ENCODE data around the gene PRKCD. TPM values are rescaled to one million over a fixed set of nuclear protein-coding genes. Genes with fewer than 3 reads are reported as not detected.

Gene PRKCD
- total RNA-seq: 78.4 TPM
- long read RNA-seq, transcript PRKCD-201 (19 exons, 2,680 nt): minor isoform, 33 of 210 reads
- long read RNA-seq, transcript PRKCD-202 (18 exons, 2,810 nt): major isoform, 59 of 210 reads
- long read RNA-seq, partial matches to known transcripts: 31 of 210 reads
- long read RNA-seq, other reads (novel, unspliced or antisense): 87 of 210 reads

DNA sequence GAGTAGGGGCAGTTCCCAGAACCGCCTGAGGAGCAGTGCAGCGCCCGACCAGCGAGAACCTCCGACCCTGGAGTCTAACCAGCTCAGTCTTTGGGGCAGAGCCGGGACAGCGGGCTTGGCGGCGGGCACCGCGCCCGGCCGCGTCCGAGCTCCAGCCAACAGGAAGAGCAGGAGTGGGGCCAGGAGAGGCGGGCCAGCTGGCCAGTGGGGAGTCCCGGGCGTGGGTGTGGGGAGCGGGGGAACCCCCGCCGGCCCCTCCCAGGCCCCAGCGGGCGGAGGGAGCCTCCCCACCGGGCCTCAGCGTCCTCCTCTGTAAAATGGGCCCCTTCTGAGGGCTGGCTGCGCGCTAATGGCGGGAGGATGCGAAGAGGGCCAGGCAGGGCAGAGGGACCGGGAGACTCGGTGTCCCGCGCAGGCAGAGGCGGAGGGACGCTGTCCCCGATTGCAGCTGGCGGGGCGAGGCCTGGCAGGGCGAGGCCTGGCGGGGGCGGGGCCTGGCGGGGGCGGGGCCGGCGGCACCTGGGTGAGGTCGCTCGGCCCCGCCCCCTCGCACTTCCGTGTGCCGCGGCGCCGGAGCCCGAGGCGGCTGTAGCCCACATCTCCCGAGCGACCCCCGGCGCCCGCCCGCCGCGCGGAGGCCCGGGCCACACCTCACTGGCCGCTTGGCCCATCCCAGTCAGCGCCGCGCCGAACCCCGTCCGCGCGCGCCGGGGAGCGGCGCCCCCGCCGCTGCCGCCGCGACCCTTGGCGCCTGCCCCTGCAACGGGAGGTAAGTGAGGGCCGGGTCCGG is at the start of gene PRKCD:
PRKCD (plus strand) TSS at position 550 of the 790 bp plus-strand sequence. CDS start 17,214 bp downstream, outside the sequence.
- H3K27ac ChIP-seq: peak within 1 kb of the TSS; percentile 90
- intact Hi-C loops (cut with DNase I): no loop called here
- no peaks in the 10 kb centered on the region for H3K9me3 ChIP-seq
- H3K4me3 ChIP-seq: peak within 1 kb of the TSS; percentile 82
- no peaks in the 10 kb centered on the region for H3K27me3 ChIP-seq
- H3K4me1 ChIP-seq: peaks cover 50% of the 10 kb centered on the region
- H3K36me3 ChIP-seq: no peaks in the 10 kb centered on the region
- TF ChIP-seq CTCF (IDR thresholded peaks at IDR 0.05): peak; percentile 65
- ATAC-seq (peak; percentile 85), DNase-seq (peak; percentile 94)

DNA sequence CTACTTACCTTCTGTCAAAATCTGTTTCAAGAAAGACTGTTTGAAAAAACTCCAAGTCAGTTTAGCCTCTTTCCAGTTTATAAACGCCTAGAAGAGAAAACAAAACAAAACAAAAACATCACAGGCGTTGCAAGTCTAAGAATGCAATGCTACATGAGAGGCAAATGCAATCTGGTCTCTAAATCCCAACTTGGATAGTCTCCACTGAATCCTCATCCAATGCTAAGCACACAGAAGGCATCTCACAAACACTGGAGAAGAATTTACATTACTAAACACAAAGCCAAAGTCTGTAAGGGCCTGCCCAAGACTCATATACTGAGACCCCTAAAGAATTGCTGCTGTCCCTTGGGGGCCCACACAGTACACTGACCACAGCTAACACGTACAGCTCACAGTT is 49.2 kb upstream of the PRKCD start:
- ATAC-seq: no peak
- H3K4me3 ChIP-seq: no peak overlapping the region
- DNase-seq: no peak

GRCh38 chr3:53113293-53114010 is 47.6 kb upstream of the PRKCD start:
- peaks cover 7% of the 10 kb centered on the region for H3K4me1 ChIP-seq
- no peaks in the 10 kb centered on the region for H3K27me3 ChIP-seq
- H3K4me3 ChIP-seq: no peak overlapping the region
- peak; percentile 23 for DNase-seq
- intact Hi-C loops (cut with DNase I): loop anchor here (2.0 kb wide), 1 partner anchor 83 kb away; no protein-coding TSS in a partner anchor
- no peak for ATAC-seq
- no peak overlapping the region for H3K27ac ChIP-seq
- no peaks in the 10 kb centered on the region for H3K9me3 ChIP-seq
- H3K36me3 ChIP-seq: peaks cover 53% of the 10 kb centered on the region
- no peak for TF ChIP-seq CTCF (IDR thresholded peaks at IDR 0.05)

More for the DNA sequence above, 49.2 kb upstream of the PRKCD start:
- Histone ChIP-seq H3K4me1 (peaks cover 7% of the 10 kb centered on the region), H3K9me3 (no peaks in the 10 kb centered on the region), H3K27me3 (no peaks in the 10 kb centered on the region), H3K27ac (no peak overlapping the region), H3K36me3 (peaks cover 37% of the 10 kb centered on the region)
- TF ChIP-seq CTCF (IDR thresholded peaks at IDR 0.05): no peak
- intact Hi-C loops (cut with DNase I): no loop called here

GRCh38 chr3:53114011-53114400 is 47.0 kb upstream of the PRKCD start:
- no peaks in the 10 kb centered on the region for H3K9me3 ChIP-seq
- ATAC-seq (peak; percentile 86), DNase-seq (peak; percentile 75)
- peaks cover 7% of the 10 kb centered on the region for H3K4me1 ChIP-seq
- H3K36me3 ChIP-seq: peaks cover 59% of the 10 kb centered on the region
- peak; percentile 96 for TF ChIP-seq CTCF (IDR thresholded peaks at IDR 0.05)
- no peaks in the 10 kb centered on the region for H3K27me3 ChIP-seq
- no peak overlapping the region for H3K4me3 ChIP-seq
- no peak overlapping the region for H3K27ac ChIP-seq
- intact Hi-C loops (cut with DNase I): loop anchor here (2.0 kb wide), 1 partner anchor 83 kb away; no protein-coding TSS in a partner anchor

- H3K27me3 ChIP-seq: no peaks in the 10 kb centered on the region
- ATAC-seq (peak; percentile 24), DNase-seq (no peak)
- no peak for TF ChIP-seq CTCF (IDR thresholded peaks at IDR 0.05)
- intact Hi-C loops (cut with DNase I): loop anchor here (2.0 kb wide), 1 partner anchor 82 kb away; no protein-coding TSS in a partner anchor
- peaks cover 5% of the 10 kb centered on the region for H3K4me1 ChIP-seq
- no peaks in the 10 kb centered on the region for H3K9me3 ChIP-seq
- peaks cover 64% of the 10 kb centered on the region for H3K36me3 ChIP-seq
- H3K4me3 ChIP-seq: no peak overlapping the region
- no peak overlapping the region for H3K27ac ChIP-seq
Observed at GRCh38 chr3:53114412-53115074, 46.5 kb upstream of the PRKCD start.
